Measurements from ENCODE around the gene OTOF. TPM values are rescaled to one million over a fixed set of nuclear protein-coding genes. Genes with fewer than 3 reads are reported as not detected.

The OTOF gene
- total and polyA plus RNA-seq, 3 experiments from 2014 or later, result 1.7 to 2.6 (median 1.7) TPM

DNA sequence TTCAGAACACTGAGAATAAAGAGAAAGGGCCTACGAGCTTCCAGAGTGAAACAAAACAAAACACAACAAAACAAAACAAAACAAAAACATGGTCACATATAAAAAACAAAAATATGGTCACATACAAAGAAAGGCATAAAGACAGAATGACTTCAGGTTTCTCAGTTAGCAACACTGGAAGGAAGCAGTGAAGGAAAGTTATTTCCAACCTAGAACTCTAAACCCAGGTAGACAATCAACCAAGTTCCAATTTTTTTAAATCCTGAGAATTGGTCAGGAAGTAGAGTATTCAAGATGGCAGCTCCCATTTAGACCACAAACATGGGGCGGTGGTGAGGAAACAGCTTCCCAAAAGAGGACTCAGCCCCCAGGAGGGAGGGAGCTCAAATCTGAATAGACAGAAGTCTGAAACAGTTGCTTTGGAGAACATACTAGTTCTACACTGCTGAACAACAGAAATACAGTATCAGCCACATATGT, 67.1 kb downstream of the OTOF start:
- Histone ChIP-seq H3K4me3 (ENCODE audit: low read length) (no peak overlapping the region), H3K9me3 (ENCODE audit: low read length) (no peaks in the 10 kb centered on the region), H3K36me3 (ENCODE audit: insufficient read depth, low read length) (no peaks in the 10 kb centered on the region), H3K27ac (ENCODE audit: low read depth, low read length) (peak overlapping the region; percentile 82), H3K27me3 (ENCODE audit: insufficient read depth, low read length, poor library complexity, severe bottlenecking) (peaks cover 4% of the 10 kb centered on the region), H3K4me1 (ENCODE audit: insufficient read depth, low read length) (no peaks in the 10 kb centered on the region)
- Mint-ChIP-seq H3K4me3 (no peak overlapping the region), H3K27me3 (peaks cover 12 to 17% of the 10 kb centered on the region in 2 donors), H3K4me1 (peaks cover 8 to 10% (median 9%) of the 10 kb centered on the region in 3 donors), H3K9me3 (no peaks in the 10 kb centered on the region), H3K36me3 (peaks cover 0 to 6% (median 0%) of the 10 kb centered on the region in 3 donors), H3K27ac (peak overlapping the region in 1 of 8 donors; percentile 8)
- no peak for DNase-seq
- ChIA-PET CTCF (interaction anchor here (1.4 kb wide), 1 partner anchor 13 kb away, joined by 4 read pairs; no protein-coding TSS in a partner anchor), POLR2A (no interaction called here)

DNA sequence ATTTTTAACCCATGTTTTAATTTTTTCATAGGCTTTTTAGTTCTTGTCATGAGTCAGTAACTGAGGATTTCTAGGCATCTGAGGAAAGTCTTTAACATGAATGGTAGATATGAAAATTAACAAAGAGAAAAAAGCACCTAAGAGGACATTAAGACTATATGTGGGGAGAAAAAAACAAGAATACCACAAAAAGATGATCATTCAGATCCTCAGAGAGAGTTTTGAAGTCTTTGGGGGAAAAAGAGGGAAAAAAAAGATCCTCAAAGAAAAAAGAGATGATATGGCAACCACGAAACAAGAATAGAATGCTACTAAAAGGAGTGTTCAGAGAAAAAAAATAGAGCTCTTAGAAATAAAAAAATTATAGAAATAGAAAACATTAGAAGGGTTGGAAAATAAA, 68.1 kb downstream of the OTOF start:
- Histone ChIP-seq H3K4me1 (ENCODE audit: insufficient read depth, low read length) (no peaks in the 10 kb centered on the region), H3K9me3 (ENCODE audit: low read length) (no peaks in the 10 kb centered on the region), H3K27ac (ENCODE audit: low read depth, low read length) (no peak overlapping the region), H3K27me3 (ENCODE audit: insufficient read depth, low read length, poor library complexity, severe bottlenecking) (peaks cover 4% of the 10 kb centered on the region), H3K36me3 (ENCODE audit: insufficient read depth, low read length) (no peaks in the 10 kb centered on the region), H3K4me3 (ENCODE audit: low read length) (no peak overlapping the region)
- no peak overlapping the region for H3K4me3 Mint-ChIP-seq
- ChIA-PET POLR2A (no interaction called here), CTCF (no interaction called here)
- peaks cover 17 to 18% of the 10 kb centered on the region in 2 donors for H3K27me3 Mint-ChIP-seq
- peaks cover 0 to 6% (median 0%) of the 10 kb centered on the region in 3 donors for H3K36me3 Mint-ChIP-seq
- H3K4me1 Mint-ChIP-seq, result peaks cover 8 to 10% (median 9%) of the 10 kb centered on the region in 3 donors
- H3K9me3 Mint-ChIP-seq, result no peaks in the 10 kb centered on the region
- DNase-seq, result no peak
- no peak overlapping the region for H3K27ac Mint-ChIP-seq

DNA sequence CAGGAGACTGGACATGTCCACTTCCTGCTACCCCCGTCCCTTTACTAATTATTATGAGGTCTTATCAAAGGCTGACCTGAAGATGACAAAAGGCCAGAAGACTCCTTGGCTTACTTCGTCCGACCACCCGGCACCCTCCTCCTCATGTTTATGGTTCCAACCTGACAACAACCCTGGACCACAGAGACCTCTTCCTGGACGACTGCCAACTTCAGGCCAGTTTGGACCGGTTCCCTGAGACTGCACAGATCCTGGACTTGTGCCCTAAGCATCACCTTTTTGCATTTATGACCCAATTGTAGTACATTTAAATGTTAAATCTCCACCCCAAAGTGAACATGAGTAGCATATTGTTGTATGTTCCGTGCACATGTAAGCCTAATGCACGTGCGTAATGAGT, 70.4 kb downstream of the OTOF start:
- peaks cover 0 to 6% (median 0%) of the 10 kb centered on the region in 3 donors for H3K36me3 Mint-ChIP-seq
- H3K4me3 Mint-ChIP-seq, result no peak overlapping the region

More for the DNA sequence above, 70.4 kb downstream of the OTOF start:
- Histone ChIP-seq H3K36me3 (ENCODE audit: insufficient read depth, low read length) (no peaks in the 10 kb centered on the region), H3K4me3 (ENCODE audit: low read length) (no peak overlapping the region), H3K9me3 (ENCODE audit: low read length) (no peaks in the 10 kb centered on the region), H3K27ac (ENCODE audit: low read depth, low read length) (no peak overlapping the region), H3K27me3 (ENCODE audit: insufficient read depth, low read length, poor library complexity, severe bottlenecking) (peaks cover 6% of the 10 kb centered on the region), H3K4me1 (ENCODE audit: insufficient read depth, low read length) (no peaks in the 10 kb centered on the region)
- CTCF ChIA-PET, result no interaction called here
- H3K27me3 Mint-ChIP-seq, result peaks cover 22 to 30% of the 10 kb centered on the region in 2 donors
- POLR2A ChIA-PET, result no interaction called here
- H3K4me1 Mint-ChIP-seq, result peaks cover 8 to 10% (median 9%) of the 10 kb centered on the region in 3 donors
- no peaks in the 10 kb centered on the region for H3K9me3 Mint-ChIP-seq
- H3K27ac Mint-ChIP-seq, result no peak overlapping the region
- no peak for DNase-seq

Other genes starting within 250 kb of the OTOF start
- 100 to 1,000 TPM; 122 to 126 TPM for gene HADHA, start 233.5 kb downstream of the OTOF start, total RNA-seq
- gene HADHA, start 233.5 kb downstream of the OTOF start, polyA plus RNA-seq, result 116 TPM
- 10 to 100 TPM; 75.1 to 80.2 TPM for gene HADHB, start 233.2 kb downstream of the OTOF start, total RNA-seq
- gene HADHB, start 233.2 kb downstream of the OTOF start, polyA plus RNA-seq, result 83.2 TPM
- gene SELENOI, start 132.0 kb downstream of the OTOF start, total RNA-seq, result 10 to 100 TPM; 58.4 to 61.9 TPM
- 3.2 TPM for gene SELENOI, start 132.0 kb downstream of the OTOF start, polyA plus RNA-seq
- gene ADGRF3, start 131.3 kb downstream of the OTOF start, total RNA-seq, result 1 to 10 TPM; 2.6 to 4.0 TPM
- gene ADGRF3, start 131.3 kb downstream of the OTOF start, polyA plus RNA-seq, result 0.43 TPM
- gene DRC1, start 76.2 kb downstream of the OTOF start, total RNA-seq, result not detected
- gene DRC1, start 76.2 kb downstream of the OTOF start, polyA plus RNA-seq, result not detected
- gene CIB4, start 163.2 kb upstream of the OTOF start, total RNA-seq, result not detected
- gene CIB4, start 163.2 kb upstream of the OTOF start, polyA plus RNA-seq, result not detected
- gene KCNK3, start 214.6 kb upstream of the OTOF start, total RNA-seq, result not detected
- gene KCNK3, start 214.6 kb upstream of the OTOF start, polyA plus RNA-seq, result not detected